Measurements from ENCODE around the gene P2RY8. TPM values are rescaled to one million over a fixed set of nuclear protein-coding genes. Genes with fewer than 3 reads are reported as not detected.

The P2RY8 gene
- total RNA-seq, 1 experiment from 2014 or later: 0.37 TPM

- no peaks in the 10 kb centered on the region for H3K4me1 Mint-ChIP-seq
- no peak for ATAC-seq
- TF ChIP-seq, protein P1, sequence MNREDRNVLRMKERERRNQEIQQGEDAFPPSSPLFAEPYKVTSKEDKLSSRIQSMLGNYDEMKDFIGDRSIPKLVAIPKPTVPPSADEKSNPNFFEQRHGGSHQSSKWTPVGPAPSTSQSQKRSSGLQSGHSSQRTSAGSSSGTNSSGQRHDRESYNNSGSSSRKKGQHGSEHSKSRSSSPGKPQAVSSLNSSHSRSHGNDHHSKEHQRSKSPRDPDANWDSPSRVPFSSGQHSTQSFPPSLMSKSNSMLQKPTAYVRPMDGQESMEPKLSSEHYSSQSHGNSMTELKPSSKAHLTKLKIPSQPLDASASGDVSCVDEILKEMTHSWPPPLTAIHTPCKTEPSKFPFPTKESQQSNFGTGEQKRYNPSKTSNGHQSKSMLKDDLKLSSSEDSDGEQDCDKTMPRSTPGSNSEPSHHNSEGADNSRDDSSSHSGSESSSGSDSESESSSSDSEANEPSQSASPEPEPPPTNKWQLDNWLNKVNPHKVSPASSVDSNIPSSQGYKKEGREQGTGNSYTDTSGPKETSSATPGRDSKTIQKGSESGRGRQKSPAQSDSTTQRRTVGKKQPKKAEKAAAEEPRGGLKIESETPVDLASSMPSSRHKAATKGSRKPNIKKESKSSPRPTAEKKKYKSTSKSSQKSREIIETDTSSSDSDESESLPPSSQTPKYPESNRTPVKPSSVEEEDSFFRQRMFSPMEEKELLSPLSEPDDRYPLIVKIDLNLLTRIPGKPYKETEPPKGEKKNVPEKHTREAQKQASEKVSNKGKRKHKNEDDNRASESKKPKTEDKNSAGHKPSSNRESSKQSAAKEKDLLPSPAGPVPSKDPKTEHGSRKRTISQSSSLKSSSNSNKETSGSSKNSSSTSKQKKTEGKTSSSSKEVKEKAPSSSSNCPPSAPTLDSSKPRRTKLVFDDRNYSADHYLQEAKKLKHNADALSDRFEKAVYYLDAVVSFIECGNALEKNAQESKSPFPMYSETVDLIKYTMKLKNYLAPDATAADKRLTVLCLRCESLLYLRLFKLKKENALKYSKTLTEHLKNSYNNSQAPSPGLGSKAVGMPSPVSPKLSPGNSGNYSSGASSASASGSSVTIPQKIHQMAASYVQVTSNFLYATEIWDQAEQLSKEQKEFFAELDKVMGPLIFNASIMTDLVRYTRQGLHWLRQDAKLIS (CRISPR knock-in tag; IDR thresholded peaks at IDR 0.05; ENCODE audit: borderline replicate concordance): no peak
- TF ChIP-seq MXD4 (CRISPR knock-in tag; IDR thresholded peaks at IDR 0.05; ENCODE audit: borderline replicate concordance): no peak
- TF ChIP-seq TP53 (CRISPR knock-in tag; IDR thresholded peaks at IDR 0.05): no peak
- TF ChIP-seq PRDM15 (CRISPR knock-in tag; IDR thresholded peaks at IDR 0.05): no peak
- TF ChIP-seq EMX1 (CRISPR knock-in tag; IDR thresholded peaks at IDR 0.05): no peak
- H3K4me3 Mint-ChIP-seq: no peak overlapping the region
- no peaks in the 10 kb centered on the region for H3K9me3 Mint-ChIP-seq
- DNase-seq (ENCODE audit: low spot score): no peak
- H3K27ac Mint-ChIP-seq: no peak overlapping the region
- no peaks in the 10 kb centered on the region for H3K27me3 Mint-ChIP-seq (ENCODE audit: low read depth)
- ChIA-PET POLR2A (no interaction called here), CTCF (no interaction called here)
- no peaks in the 10 kb centered on the region for H3K36me3 Mint-ChIP-seq
Observed at GRCh38 chrX:1502241-1502640, 34.7 kb downstream of the P2RY8 start.

DNA sequence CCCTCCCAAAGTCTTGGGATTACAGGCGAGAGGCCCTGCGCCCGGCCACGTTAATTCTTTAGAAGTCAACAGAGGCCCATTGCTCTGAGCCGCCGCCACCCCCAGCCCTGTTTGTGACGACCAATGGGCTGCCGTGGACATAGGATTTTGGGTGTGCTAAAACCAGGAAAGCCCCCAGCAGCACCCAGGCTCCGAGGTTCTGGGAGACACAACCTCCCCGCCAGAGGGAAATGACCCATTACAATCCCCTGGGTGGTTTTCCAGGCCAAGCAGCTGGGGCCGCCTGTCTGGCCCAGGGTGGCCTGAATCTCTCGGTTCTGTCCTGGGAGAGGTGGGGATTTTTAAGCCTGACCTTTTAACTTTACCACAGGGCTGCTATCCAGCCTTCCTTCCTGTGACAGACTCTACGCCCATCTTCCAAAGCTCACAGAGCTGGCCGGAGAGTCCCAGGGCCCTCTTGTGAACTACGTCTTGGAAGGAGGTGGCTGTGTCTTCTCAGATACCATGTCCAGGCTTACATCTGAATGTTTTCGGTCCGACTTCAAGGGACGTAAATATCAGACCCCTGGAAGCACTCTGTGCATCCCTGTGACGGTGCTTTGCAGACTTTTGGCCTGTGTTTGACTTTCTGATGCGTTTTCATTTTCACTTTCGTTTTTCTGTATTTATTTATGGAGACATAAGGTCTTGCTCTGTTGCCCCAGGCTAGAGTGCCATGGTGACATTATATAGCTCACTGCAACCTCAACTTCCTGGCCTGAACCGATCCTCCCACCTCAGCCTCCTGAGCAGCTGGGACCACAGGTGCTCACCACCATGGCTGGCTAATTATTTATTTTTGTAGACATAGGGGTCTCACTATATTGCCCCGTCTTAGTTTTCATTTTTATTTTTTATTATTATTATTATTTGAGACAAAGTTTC, 36.0 kb downstream of the P2RY8 start:
- H3K27ac Mint-ChIP-seq: no peak overlapping the region
- H3K4me1 Mint-ChIP-seq: no peaks in the 10 kb centered on the region
- ChIA-PET POLR2A (no interaction called here), CTCF (no interaction called here)
- ATAC-seq (no peak), DNase-seq (ENCODE audit: low spot score) (no peak)
- H3K27me3 Mint-ChIP-seq (ENCODE audit: low read depth): no peaks in the 10 kb centered on the region
- H3K4me3 Mint-ChIP-seq: no peak overlapping the region
- no peaks in the 10 kb centered on the region for H3K9me3 Mint-ChIP-seq
- no peak for TF ChIP-seq ZNF396 (CRISPR knock-in tag; IDR thresholded peaks at IDR 0.05; ENCODE audit: borderline replicate concordance)
- H3K36me3 Mint-ChIP-seq: no peaks in the 10 kb centered on the region

GRCh38 chrX:1496076-1496475, 40.9 kb downstream of the P2RY8 start:
- ATAC-seq: no peak
- no peak overlapping the region for H3K27ac Mint-ChIP-seq
- H3K36me3 Mint-ChIP-seq: peaks cover 9% of the 10 kb centered on the region
- TF ChIP-seq ZNF138 (CRISPR knock-in tag; conservative IDR thresholded peaks at IDR 0.05) (no peak), ZNF263 (CRISPR knock-in tag; IDR thresholded peaks at IDR 0.05; ENCODE audit: low read depth) (no peak), TCF7 (CRISPR knock-in tag; IDR thresholded peaks at IDR 0.05; ENCODE audit: low read depth) (no peak), NFE2L1 (CRISPR knock-in tag; IDR thresholded peaks at IDR 0.05) (no peak), ZNF416 (CRISPR knock-in tag; IDR thresholded peaks at IDR 0.05) (no peak)
- TF ChIP-seq, protein P1 (CRISPR knock-in tag; IDR thresholded peaks at IDR 0.05; ENCODE audit: borderline replicate concordance): no peak
- TF ChIP-seq, protein P2, sequence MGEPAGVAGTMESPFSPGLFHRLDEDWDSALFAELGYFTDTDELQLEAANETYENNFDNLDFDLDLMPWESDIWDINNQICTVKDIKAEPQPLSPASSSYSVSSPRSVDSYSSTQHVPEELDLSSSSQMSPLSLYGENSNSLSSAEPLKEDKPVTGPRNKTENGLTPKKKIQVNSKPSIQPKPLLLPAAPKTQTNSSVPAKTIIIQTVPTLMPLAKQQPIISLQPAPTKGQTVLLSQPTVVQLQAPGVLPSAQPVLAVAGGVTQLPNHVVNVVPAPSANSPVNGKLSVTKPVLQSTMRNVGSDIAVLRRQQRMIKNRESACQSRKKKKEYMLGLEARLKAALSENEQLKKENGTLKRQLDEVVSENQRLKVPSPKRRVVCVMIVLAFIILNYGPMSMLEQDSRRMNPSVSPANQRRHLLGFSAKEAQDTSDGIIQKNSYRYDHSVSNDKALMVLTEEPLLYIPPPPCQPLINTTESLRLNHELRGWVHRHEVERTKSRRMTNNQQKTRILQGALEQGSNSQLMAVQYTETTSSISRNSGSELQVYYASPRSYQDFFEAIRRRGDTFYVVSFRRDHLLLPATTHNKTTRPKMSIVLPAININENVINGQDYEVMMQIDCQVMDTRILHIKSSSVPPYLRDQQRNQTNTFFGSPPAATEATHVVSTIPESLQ (CRISPR knock-in tag; IDR thresholded peaks at IDR 0.05): no peak

More at GRCh38 chrX:1496076-1496475, 40.9 kb downstream of the P2RY8 start:
- H3K27me3 Mint-ChIP-seq (ENCODE audit: low read depth): peaks cover 10% of the 10 kb centered on the region
- peaks cover 9% of the 10 kb centered on the region for H3K4me1 Mint-ChIP-seq
- POLR2A ChIA-PET: no interaction called here
- CTCF ChIA-PET: no interaction called here
- DNase-seq (ENCODE audit: low spot score): no peak
- H3K9me3 Mint-ChIP-seq: peaks cover 13% of the 10 kb centered on the region
- no peak overlapping the region for H3K4me3 Mint-ChIP-seq
